HAP-1 (cell line): Measurements from ENCODE around the gene ATG4D.

ENCODE experiments used
- DNase-seq, 2 experiments: peaks; one replicate each; pipeline ENCODE4 v3.0.0-alpha.2; 2016 to 2020; ENCODE audit warnings: low spot score in 2 of 2
- H3K27me3 ChIP-seq: fragments of 250-450 bp; sonication (Bioruptor Pico); 2 replicates; pipeline ENCODE4 v1.5.1; 2020; ENCODE audit warnings: low read depth, mild to moderate bottlenecking, moderate library complexity
- H3K36me3 ChIP-seq: fragments of 250-450 bp; sonication (Bioruptor Pico); replicated peaks from 2 replicates; pipeline ENCODE4 v1.5.1; 2020; ENCODE audit warnings: mild to moderate bottlenecking
- H3K4me1 ChIP-seq: fragments of 250-450 bp; sonication (Bioruptor Pico); 2 replicates; pipeline ENCODE4 v1.5.1; 2020; ENCODE audit warnings: mild to moderate bottlenecking
- H3K4me3 ChIP-seq: fragments of 250-450 bp; sonication (Bioruptor Pico); 2 replicates; pipeline ENCODE4 v1.5.1; 2020; ENCODE audit warnings: mild to moderate bottlenecking, moderate library complexity
- H3K9me3 ChIP-seq: fragments of 250-450 bp; sonication (Bioruptor Pico); 2 replicates; pipeline ENCODE4 v1.5.1; 2020; ENCODE audit warnings: mild to moderate bottlenecking, moderate library complexity
- in situ Hi-C: fragments of 300-500 bp; cut with MboI; formaldehyde crosslinking; loops from 3 replicates; pipeline ENCODE4 v1.14.3; 2020; ENCODE audit warnings: low sequenced_read_pairs, inconsistent platforms, mixed read lengths

The ATG4D gene

DNA sequence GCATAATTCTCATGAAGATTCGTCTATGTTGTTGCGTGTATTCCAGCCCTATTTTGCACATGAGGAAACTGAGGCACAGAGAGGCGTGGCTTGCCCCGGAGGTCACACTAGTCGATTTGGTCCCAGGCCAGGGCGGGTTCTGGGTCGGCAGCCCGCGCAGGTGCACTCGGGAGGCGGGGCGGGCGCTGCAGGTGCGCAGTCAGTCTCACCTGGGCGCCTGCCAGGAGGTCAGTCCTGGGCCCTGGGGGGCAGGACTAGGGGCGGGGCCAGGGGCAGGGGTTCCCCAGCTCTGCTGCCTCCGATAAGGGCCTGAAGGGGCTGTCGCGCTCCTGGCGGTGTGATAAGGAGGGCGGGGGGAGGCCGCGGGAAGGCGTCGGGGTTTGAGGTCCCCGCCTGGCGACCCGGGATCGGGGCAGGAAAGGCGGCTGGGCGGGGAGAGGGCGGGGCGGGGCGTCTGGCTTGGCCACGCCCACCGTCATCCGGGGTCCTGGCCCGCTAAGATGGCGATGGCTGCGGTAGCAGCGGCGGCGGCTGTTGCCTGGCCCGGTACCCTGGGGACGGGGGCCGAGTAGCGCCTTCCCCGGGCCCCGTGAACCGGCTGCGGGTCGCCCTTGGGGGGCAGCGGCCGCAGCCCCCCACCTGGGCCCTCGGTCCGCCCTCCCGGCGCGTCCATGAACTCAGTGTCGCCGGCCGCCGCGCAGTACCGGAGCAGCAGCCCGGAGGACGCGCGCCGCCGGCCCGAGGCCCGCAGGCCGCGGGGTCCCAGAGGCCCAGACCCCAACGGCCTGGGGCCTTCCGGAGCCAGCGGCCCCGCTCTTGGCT lies at the start of gene ATG4D:
Gene ATG4D, plus strand, starts transcription at position 485 of the 822 bp plus-strand sequence. Its CDS starts 187 bp downstream, at position 672.
- Histone ChIP-seq H3K4me3 (peak within 1 kb of the TSS; percentile 73), H3K36me3 (peaks cover 14% of the 10 kb centered on the region), H3K9me3 (no peaks in the 10 kb centered on the region), H3K27me3 (0 out of 2 replicates have a peak, but pooled peaks cover 2% of the 10 kb centered on the region), H3K4me1 (no peaks in the 10 kb centered on the region; the same call in 1 of the 2 replicates)
- DNase-seq = peak; percentile 70 to 88
- in situ Hi-C loops = no loop called here

DNA sequence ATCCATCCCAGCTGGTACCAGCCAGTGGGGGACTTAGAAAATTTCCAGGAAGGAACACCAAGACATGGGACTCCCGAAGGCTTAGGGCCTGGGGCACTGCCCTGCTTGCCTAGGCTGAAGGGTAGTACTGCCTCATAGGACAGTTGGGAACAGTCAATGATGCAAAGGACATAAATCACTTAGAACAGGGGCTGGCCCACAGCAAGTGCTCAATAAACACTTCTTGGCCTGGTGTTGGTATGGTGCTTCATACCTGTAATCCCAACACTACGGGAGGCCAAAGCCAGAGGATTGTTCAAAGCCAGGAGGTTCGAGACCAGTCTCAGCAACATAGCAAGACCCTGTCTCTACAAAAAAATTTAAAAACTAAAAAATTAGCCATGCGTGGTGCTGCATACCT lies 46.3 kb upstream of the ATG4D start:
- no peak for DNase-seq
- no peaks in the 10 kb centered on the region for H3K27me3 ChIP-seq
- H3K4me3 ChIP-seq = no peak overlapping the region
- H3K4me1 ChIP-seq = peaks cover 11% of the 10 kb centered on the region
- no peaks in the 10 kb centered on the region for H3K9me3 ChIP-seq
- H3K36me3 ChIP-seq = peaks cover 68% of the 10 kb centered on the region
- in situ Hi-C loops = no loop called here

DNA sequence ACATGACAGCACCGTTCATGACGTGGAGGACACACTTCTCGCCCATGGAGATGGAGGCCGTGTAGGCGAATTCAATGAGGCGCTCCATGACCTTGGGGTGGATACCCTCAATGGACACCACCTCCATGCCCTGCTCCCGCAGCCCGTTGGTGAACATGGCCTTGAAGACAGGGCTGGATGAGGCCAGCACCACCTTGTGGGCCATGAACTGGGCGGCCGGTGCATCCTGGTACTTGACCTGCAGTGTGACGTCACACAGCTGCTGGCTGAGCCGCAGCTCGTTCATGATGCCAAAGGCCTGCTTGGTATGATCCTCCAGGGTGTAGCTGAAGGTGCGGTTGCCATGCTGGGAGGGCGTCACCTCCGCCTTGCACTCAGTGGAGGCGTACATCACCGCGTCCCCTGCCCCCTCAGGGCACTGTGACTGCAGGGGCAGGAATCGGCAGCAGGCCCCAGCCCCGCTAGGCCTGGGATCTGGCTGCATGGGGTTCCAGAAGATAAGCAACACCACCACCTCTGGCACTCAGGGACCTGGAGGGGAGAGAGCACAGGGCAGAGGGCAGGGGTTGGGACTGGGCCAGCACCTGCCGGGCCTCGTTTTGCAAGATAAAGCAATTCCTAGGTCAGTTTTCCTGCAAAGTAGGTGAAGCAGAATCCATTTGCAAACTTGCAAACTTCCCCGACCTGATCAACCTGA lies 44.0 kb upstream of the ATG4D start:
- Histone ChIP-seq H3K4me1 (peaks cover 11% of the 10 kb centered on the region), H3K36me3 (peaks cover 62% of the 10 kb centered on the region), H3K9me3 (no peaks in the 10 kb centered on the region), H3K4me3 (no peak overlapping the region), H3K27me3 (no peaks in the 10 kb centered on the region)
- in situ Hi-C loops = no loop called here
- no peak for DNase-seq

DNA sequence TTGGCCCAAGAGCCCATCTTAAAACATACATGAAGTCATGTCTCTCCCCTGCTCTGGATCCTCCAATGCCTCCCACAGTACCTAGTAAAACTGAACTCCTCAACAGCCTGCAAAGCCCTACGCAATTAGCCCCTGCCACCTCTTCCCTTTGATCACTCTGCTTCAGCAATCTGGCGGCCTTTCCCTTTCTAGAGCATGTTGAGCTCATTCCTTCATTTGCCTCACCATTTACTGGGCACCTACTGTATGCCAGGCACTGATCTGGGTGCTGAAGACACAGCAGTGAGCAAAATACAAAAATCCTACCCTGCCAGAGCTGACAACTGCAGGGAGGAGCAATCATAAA lies 43.5 kb upstream of the ATG4D start:
- in situ Hi-C loops = no loop called here

DNA sequence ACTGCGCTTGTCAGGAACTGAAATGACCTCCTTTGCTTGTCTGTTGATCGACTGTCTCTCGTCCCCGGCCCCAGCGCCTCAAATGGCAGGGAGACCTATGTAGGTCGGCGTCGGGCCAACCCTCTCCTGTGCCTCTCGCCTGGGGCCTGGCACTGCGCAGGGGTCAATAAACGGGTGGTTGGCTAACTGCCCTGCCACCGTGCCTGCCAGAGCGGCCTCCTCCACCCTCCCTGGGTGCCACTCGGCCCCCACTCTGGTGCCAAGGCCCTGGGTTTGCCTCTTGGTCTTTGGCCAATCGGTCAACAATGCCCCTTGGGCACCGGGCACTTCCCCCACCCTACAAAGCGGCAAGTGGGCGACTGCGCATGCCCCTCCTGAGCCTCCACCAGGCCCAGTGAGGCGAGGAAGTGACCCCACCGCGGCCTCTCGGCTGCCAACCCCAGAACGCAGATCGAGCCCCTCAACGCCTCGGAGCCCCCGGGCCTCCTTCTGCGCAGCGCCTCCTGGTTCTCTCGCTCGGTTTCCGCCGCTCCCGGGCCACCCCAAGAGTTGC lies 41.7 kb upstream of the ATG4D start:
- no peaks in the 10 kb centered on the region for H3K27me3 ChIP-seq
- H3K36me3 ChIP-seq = peaks cover 39% of the 10 kb centered on the region
- no peaks in the 10 kb centered on the region for H3K9me3 ChIP-seq
- in situ Hi-C loops = no loop called here
- H3K4me1 ChIP-seq = peaks cover 11% of the 10 kb centered on the region
- DNase-seq = peak in 1 of 2 experiments; percentile 59
- H3K4me3 ChIP-seq = peak overlapping the region; percentile 97

More for the DNA sequence above, 43.5 kb upstream of the ATG4D start:
- H3K4me3 ChIP-seq = no peak overlapping the region
- peaks cover 11% of the 10 kb centered on the region for H3K4me1 ChIP-seq
- DNase-seq = no peak
- peaks cover 57% of the 10 kb centered on the region for H3K36me3 ChIP-seq
- no peaks in the 10 kb centered on the region for H3K9me3 ChIP-seq
- no peaks in the 10 kb centered on the region for H3K27me3 ChIP-seq

DNA sequence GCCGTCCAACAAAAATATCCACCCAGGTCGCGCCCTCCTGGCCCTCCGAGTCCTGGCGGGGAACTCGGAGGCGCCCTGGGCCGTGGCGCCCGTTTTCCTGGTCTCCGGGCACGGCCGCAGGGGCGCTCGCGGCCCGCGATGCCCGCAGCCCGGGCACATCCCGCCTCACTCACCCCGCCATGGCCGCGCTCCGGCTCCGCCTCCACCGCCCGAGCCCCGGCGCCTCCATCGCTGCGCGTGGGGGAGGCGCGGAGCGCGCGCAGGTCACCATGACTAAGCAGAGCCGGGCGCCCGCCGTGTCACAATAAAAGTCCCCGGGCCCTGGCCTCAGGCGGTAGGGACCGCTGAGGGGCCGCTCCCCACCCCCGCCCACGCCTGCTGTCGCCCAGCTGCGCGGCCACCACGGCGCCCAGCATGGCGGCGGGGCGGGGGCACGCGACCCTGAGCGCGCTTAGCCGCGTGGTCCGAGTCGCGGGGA lies 41.1 kb upstream of the ATG4D start:
- Histone ChIP-seq H3K9me3 (no peaks in the 10 kb centered on the region), H3K4me1 (peaks cover 11% of the 10 kb centered on the region), H3K36me3 (peaks cover 34% of the 10 kb centered on the region), H3K27me3 (no peaks in the 10 kb centered on the region), H3K4me3 (peak overlapping the region; percentile 97)
- DNase-seq = peak; percentile 87 to 97
- in situ Hi-C loops = no loop called here

DNA sequence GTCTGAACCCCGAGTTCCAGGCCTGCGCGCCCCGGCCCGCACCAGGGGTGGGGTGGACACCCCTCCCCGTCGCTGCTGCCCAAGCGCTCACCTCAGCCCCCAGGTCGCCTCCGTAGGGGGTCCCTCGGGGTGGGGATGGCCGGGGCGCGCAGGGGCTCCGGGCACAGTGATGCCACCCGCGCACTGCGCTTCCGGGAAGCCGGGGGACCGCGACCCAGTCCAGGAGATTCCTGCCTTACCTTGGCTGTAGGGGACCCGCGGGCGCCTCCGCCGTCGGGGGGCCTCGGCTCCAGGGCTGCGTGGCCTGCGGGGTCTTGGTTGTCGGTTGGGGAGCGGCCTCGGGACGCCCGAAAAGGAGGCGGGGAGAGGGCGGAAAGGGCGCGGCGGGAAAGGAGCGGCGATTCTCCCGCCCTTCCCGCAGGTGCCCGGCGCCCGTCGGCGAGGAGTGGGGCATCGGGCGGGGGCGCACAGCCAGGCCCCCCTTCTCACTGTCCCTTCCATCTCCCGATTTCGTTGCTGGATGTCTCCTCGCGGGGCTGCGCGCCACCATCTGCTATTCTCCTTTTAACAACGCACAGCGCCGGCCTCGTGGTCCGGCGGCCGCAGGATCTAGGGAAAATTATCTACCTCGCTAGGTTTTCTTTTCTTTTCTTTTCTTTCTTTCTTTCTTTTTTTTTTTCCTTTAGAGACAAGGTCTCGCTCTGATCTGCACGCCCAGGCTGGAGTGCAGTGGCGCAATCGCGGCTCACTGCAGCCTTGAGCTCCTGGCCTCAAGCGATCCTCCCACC lies 40.5 kb upstream of the ATG4D start, which contains the start of gene KEAP1:
Gene KEAP1, minus strand, starts transcription at position 355 of the 788 bp plus-strand sequence. CDS start 3,323 bp downstream, outside the sequence.
- DNase-seq = peak; percentile 32 to 71
- H3K27me3 ChIP-seq = no peaks in the 10 kb centered on the region
- H3K4me3 ChIP-seq = peak within 1 kb of the TSS; percentile 97
- peaks cover 11% of the 10 kb centered on the region for H3K4me1 ChIP-seq
- no peaks in the 10 kb centered on the region for H3K9me3 ChIP-seq
- in situ Hi-C loops = no loop called here
- H3K36me3 ChIP-seq = peaks cover 30% of the 10 kb centered on the region

DNA sequence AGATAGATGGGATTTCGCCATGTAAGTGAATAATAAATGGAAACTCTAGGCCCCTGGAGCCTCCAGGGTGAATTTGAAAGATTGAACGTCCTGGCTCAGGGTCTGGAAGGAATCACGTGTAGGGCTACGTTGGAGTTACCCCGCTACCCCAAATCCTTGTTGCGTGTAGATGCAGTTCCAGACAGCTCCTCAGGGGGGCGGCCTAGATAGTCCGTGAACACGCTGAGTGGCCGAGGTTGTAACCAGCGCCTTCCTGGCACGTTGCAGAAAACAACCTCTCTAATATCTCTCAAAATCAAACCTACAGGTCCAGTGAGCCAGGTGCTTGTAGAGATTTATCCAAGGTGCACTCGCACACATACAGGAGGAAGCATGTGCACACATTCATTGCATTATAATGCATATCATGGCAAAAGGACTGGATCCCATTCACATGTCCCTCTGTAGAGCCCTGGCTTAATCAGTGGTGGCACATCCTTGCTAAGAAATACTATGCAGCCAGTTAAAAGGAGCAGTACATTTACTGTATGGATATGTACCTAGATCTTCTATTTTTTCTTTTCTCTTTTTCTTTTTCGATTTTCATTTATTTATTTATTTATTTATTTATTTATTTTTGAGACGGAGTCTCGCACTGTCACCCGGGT lies 38.0 kb upstream of the ATG4D start:
- no peaks in the 10 kb centered on the region for H3K27me3 ChIP-seq
- H3K4me1 ChIP-seq = peaks cover 14% of the 10 kb centered on the region
- H3K9me3 ChIP-seq = no peaks in the 10 kb centered on the region
- in situ Hi-C loops = no loop called here
- H3K4me3 ChIP-seq = no peak overlapping the region
- peaks cover 8% of the 10 kb centered on the region for H3K36me3 ChIP-seq
- peak; percentile 52 to 91 for DNase-seq

DNA sequence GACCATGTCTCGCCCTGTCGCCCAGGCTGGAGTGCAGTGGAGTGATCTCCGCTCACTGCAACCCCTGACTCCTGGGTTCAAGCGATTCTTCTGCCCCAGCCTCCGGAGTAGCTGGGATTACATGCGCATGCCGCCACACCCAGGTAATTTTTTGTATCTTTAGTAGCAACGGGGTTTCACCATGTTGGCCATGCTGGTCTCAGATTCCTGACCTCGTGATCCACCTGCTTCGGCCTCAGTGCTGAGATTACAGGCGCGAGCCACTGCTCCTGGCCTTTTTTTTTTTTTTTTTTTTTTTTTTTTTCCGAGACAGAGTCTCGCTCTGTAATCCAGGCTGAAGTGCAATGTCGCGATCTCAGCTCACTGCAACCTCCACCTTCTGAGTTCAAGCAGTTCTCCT lies 35.7 kb upstream of the ATG4D start:
- peaks cover 4% of the 10 kb centered on the region; the same call in 1 of the 2 replicates for H3K4me1 ChIP-seq
- DNase-seq = no peak
- no peaks in the 10 kb centered on the region for H3K36me3 ChIP-seq
- H3K27me3 ChIP-seq = no peaks in the 10 kb centered on the region
- no peaks in the 10 kb centered on the region for H3K9me3 ChIP-seq
- no peak overlapping the region for H3K4me3 ChIP-seq
- in situ Hi-C loops = no loop called here

DNA sequence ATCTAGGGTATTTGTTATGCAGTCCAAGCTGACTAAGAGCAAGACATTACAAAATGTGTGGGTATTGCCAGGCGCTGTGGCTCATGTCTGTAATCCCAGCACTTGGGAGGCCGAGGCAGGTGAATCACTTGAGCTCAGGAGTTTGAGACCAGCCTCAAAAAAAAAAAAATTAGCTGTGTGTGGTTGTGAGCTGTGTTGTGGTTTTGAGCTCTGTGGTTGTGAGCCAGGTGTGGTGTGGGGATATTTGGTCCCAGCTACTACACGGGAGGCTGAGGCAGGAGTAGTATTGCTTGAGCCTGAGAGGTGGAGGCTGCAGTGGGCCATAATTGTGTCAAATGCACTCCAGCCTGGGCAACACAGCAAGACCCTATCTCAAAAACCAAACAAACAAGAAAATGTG lies 35.0 kb upstream of the ATG4D start:
- in situ Hi-C loops = no loop called here
- Histone ChIP-seq H3K9me3 (no peaks in the 10 kb centered on the region), H3K36me3 (no peaks in the 10 kb centered on the region), H3K4me1 (peaks cover 4% of the 10 kb centered on the region; the same call in 1 of the 2 replicates), H3K4me3 (no peak overlapping the region), H3K27me3 (no peaks in the 10 kb centered on the region)
- DNase-seq = no peak

DNA sequence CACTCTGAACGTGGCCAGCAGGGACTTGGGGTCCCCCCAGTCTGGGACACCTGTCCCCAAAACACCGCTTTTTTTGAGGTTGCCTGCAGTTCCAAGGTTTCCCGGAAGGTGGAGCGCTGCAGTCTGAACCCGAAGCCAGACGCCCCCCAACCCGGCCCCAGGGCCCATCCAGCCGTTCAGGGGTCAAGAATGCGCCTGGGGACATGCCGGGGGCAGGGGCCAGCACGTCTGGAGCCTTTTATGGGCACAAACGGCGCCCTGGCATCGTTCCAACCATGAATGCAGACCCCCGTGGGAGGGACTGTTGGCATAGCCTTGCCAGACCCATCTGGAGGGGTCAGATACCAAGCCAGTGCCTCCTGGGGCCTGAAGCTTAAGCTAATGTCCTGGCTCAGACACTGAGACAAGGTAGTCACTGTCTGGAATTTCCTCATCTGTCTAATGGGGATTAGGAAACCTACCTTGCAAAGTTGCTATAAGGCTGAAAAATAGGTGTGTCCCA lies 33.4 kb upstream of the ATG4D start:
- H3K36me3 ChIP-seq = no peaks in the 10 kb centered on the region

DNA sequence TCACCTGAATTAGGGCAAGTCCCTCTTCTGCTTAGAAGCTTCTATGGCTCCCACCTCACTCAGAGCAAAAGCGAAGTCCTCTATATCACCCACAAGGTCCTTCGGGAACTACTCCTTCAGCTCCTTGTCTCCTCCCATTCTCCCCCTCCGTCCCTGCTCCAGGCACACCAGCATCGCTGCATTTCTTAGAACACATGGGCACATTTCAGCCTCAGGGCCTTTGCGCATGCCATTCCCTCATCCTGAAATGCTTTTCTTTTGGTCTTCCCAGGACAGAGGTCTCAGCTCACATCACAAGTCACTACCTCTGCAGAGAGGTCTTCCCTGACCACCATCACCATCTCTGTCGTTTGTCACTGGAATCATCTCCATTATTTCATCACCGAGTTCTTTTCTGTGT lies 30.5 kb upstream of the ATG4D start:
- DNase-seq = no peak

More for the DNA sequence above, 33.4 kb upstream of the ATG4D start:
- in situ Hi-C loops = no loop called here
- peak in 1 of 2 experiments; percentile 70 for DNase-seq
- peaks cover 4% of the 10 kb centered on the region; the same call in 1 of the 2 replicates for H3K4me1 ChIP-seq
- H3K9me3 ChIP-seq = no peaks in the 10 kb centered on the region
- no peaks in the 10 kb centered on the region for H3K27me3 ChIP-seq
- H3K4me3 ChIP-seq = no peak overlapping the region

More for the DNA sequence above, 30.5 kb upstream of the ATG4D start:
- in situ Hi-C loops = no loop called here
- Histone ChIP-seq H3K4me3 (no peak overlapping the region), H3K4me1 (peaks cover 8% of the 10 kb centered on the region), H3K36me3 (no peaks in the 10 kb centered on the region), H3K9me3 (no peaks in the 10 kb centered on the region), H3K27me3 (no peaks in the 10 kb centered on the region)
